Measurements from ENCODE around the gene NUP107.
"Not testable (repeated sequence)": the region's sequence is repeated elsewhere in the genome, so short reads cannot be mapped to it uniquely, and the experiment has no call there.

The NUP107 gene

DNA sequence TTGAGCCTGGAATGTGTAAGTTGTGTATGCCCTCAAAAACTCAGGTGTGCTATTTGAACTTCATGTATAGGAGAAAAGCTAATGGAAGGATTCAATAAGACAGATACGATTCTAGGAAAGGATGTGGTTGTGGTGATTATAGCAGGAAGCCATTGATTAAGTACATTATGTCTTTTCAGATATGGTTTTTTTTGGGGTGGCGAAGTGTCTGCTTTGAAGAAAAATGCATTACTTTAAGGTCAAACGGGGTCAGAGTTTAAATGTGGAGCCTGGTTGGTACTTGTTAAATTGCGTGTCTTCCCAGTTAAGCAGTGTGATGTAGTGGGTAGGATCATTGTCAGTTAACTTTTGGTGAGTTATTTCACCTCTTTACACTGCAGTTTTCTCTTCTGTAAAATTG is 13.0 kb upstream of the NUP107 start:
- Histone ChIP-seq H3K9me3 (ENCODE audit: control insufficient read depth, insufficient read depth, low read length) (no peaks in the 10 kb centered on the region), H4K20me1 (ENCODE audit: control insufficient read depth, insufficient read depth, low read depth, low read length) (no peaks in the 10 kb centered on the region), H3K36me3 (ENCODE audit: control insufficient read depth, low read length) (no peaks in the 10 kb centered on the region), H3K27me3 (ENCODE audit: control insufficient read depth, low read length) (no peaks in the 10 kb centered on the region), H3K79me2 (ENCODE audit: control insufficient read depth, low read length) (no peaks in the 10 kb centered on the region), H3K4me3 (ENCODE audit: low read length) (no peak overlapping the region), H3K27ac (ENCODE audit: low read depth, low read length) (no peak overlapping the region), H3F3A (ENCODE audit: control insufficient read depth, insufficient read depth) (0 out of 2 replicates have a peak, but pooled peaks cover 6% of the 10 kb centered on the region), H3K4me2 (ENCODE audit: low read length) (no peak overlapping the region), H3K4me1 (ENCODE audit: control insufficient read depth, low read length) (peaks cover 10% of the 10 kb centered on the region), H3K9me2 (replicated peaks; ENCODE audit: control insufficient read depth, low read length) (no peaks in the 10 kb centered on the region)
- TF ChIP-seq, protein P1, sequence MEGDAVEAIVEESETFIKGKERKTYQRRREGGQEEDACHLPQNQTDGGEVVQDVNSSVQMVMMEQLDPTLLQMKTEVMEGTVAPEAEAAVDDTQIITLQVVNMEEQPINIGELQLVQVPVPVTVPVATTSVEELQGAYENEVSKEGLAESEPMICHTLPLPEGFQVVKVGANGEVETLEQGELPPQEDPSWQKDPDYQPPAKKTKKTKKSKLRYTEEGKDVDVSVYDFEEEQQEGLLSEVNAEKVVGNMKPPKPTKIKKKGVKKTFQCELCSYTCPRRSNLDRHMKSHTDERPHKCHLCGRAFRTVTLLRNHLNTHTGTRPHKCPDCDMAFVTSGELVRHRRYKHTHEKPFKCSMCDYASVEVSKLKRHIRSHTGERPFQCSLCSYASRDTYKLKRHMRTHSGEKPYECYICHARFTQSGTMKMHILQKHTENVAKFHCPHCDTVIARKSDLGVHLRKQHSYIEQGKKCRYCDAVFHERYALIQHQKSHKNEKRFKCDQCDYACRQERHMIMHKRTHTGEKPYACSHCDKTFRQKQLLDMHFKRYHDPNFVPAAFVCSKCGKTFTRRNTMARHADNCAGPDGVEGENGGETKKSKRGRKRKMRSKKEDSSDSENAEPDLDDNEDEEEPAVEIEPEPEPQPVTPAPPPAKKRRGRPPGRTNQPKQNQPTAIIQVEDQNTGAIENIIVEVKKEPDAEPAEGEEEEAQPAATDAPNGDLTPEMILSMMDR (IDR thresholded peaks at IDR 0.05; ENCODE audit: low read depth, low read length, poor library complexity, severe bottlenecking) = no peak
- TF ChIP-seq EZH2phosphoT487 (IDR thresholded peaks at IDR 0.05; ENCODE audit: borderline replicate concordance, low read length) = no peak

DNA sequence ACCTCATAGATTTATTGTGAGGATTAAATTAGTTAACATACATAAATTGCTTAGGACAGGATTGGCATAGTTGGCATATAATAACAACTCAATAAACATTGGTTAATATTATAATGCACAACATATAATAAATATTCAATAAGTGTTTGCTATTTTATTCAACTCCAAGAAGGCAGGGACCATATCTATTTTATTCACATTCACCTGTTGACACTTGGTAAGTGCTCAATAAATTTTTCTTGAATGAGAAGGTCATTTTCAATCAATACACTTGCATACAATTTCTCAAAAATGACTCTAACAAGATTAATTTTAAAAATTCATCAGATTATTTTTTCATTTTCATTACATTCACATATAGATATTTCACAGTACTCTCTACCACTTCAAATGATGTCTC is 12.4 kb upstream of the NUP107 start:
- Histone ChIP-seq H3K27ac (ENCODE audit: low read depth, low read length) (no peak overlapping the region), H3K4me1 (ENCODE audit: control insufficient read depth, low read length) (peaks cover 10% of the 10 kb centered on the region), H4K20me1 (ENCODE audit: control insufficient read depth, insufficient read depth, low read depth, low read length) (no peaks in the 10 kb centered on the region), H3F3A (ENCODE audit: control insufficient read depth, insufficient read depth) (0 out of 2 replicates have a peak, but pooled peaks cover 6% of the 10 kb centered on the region), H3K9me3 (ENCODE audit: control insufficient read depth, insufficient read depth, low read length) (no peaks in the 10 kb centered on the region), H3K27me3 (ENCODE audit: control insufficient read depth, low read length) (no peaks in the 10 kb centered on the region), H3K4me2 (ENCODE audit: low read length) (no peak overlapping the region), H3K9me2 (replicated peaks; ENCODE audit: control insufficient read depth, low read length) (no peaks in the 10 kb centered on the region), H3K4me3 (ENCODE audit: low read length) (no peak overlapping the region), H3K36me3 (ENCODE audit: control insufficient read depth, low read length) (no peaks in the 10 kb centered on the region), H3K79me2 (ENCODE audit: control insufficient read depth, low read length) (no peaks in the 10 kb centered on the region)
- no peak for TF ChIP-seq EZH2phosphoT487 (IDR thresholded peaks at IDR 0.05; ENCODE audit: borderline replicate concordance, low read length)
- TF ChIP-seq, protein P1 (IDR thresholded peaks at IDR 0.05; ENCODE audit: low read depth, low read length, poor library complexity, severe bottlenecking) = no peak

DNA sequence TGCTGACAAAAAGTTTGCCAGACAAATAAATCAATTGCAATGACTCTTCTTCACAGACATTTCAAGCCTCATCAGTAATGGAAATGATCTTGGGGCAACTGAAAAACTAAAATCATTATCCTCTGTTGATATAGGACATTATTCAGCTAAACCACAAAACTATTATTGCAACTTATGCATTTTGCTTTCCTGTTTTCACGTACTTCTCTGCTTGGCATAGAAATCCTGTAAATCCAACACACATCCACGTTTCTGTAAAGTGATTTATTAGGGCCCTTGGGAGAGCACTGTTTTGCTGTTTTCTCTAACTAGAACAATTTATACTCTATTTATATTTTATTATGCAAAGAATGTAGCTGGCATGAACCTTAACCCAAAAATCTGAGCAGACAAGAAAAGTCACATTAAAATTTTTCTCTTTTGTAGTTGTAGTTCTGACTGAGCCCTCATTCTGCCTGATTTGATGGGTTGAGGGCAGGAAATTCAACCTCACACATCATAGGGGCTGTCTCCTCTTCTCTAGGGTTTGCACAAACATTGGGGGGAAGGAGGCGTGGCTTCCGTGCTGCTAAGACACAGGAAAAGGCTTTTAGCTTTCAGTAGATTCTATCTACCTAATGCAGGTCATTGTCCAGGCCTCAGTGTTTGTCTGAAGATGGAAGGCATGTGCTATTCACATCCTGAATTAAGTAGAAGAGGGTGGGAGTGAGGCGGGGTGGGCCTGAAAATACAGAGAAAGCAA is 11.5 kb upstream of the NUP107 start:
- H3K4me1 ChIP-seq (ENCODE audit: control insufficient read depth, low read length) = peaks cover 10% of the 10 kb centered on the region
- no peaks in the 10 kb centered on the region for H3K36me3 ChIP-seq (ENCODE audit: control insufficient read depth, low read length)
- no peaks in the 10 kb centered on the region for H4K20me1 ChIP-seq (ENCODE audit: control insufficient read depth, insufficient read depth, low read depth, low read length)
- H3K9me2 ChIP-seq (replicated peaks; ENCODE audit: control insufficient read depth, low read length) = no peaks in the 10 kb centered on the region
- no peak for TF ChIP-seq EZH2phosphoT487 (IDR thresholded peaks at IDR 0.05; ENCODE audit: borderline replicate concordance, low read length)
- TF ChIP-seq, protein P1 (IDR thresholded peaks at IDR 0.05; ENCODE audit: low read depth, low read length, poor library complexity, severe bottlenecking) = no peak
- no peak overlapping the region for H3K27ac ChIP-seq (ENCODE audit: low read depth, low read length)
- H3K27me3 ChIP-seq (ENCODE audit: control insufficient read depth, low read length) = no peaks in the 10 kb centered on the region
- H3K9me3 ChIP-seq (ENCODE audit: control insufficient read depth, insufficient read depth, low read length) = no peaks in the 10 kb centered on the region
- H3F3A ChIP-seq (ENCODE audit: control insufficient read depth, insufficient read depth) = 0 out of 2 replicates have a peak, but pooled peaks cover 6% of the 10 kb centered on the region
- H3K4me2 ChIP-seq (ENCODE audit: low read length) = peak overlapping the region; percentile 15
- no peaks in the 10 kb centered on the region for H3K79me2 ChIP-seq (ENCODE audit: control insufficient read depth, low read length)
- no peak overlapping the region for H3K4me3 ChIP-seq (ENCODE audit: low read length)

DNA sequence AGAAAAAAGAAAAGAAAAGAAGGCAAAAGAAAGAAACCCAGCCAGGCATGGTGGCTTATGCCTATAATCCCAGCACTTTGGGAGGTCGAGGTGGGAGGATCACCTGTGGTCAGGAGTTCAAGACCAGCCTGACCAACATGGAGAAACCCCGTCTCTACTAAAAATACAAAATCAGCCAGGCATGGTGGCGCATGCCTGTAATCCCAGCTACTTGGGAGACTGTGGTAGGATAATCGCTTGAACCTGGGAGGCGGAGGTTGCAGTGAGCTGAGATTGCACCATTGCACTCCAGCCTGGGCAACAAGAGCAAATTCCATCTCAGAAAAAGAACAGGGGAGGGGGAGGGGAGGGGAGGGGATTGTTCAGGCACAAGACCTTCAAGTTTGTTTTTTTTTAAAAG is 9.9 kb upstream of the NUP107 start:
- not testable (repeated sequence) for H4K20me1 ChIP-seq (ENCODE audit: control insufficient read depth, insufficient read depth, low read depth, low read length); H3K4me2 ChIP-seq (ENCODE audit: low read length); H3K9me2 ChIP-seq (replicated peaks; ENCODE audit: control insufficient read depth, low read length); H3K79me2 ChIP-seq (ENCODE audit: control insufficient read depth, low read length); H3F3A ChIP-seq (ENCODE audit: control insufficient read depth, insufficient read depth); H3K27ac ChIP-seq (ENCODE audit: low read depth, low read length); H3K4me3 ChIP-seq (ENCODE audit: low read length); H3K27me3 ChIP-seq (ENCODE audit: control insufficient read depth, low read length); H3K9me3 ChIP-seq (ENCODE audit: control insufficient read depth, insufficient read depth, low read length); H3K36me3 ChIP-seq (ENCODE audit: control insufficient read depth, low read length)
- peaks cover 10% of the 10 kb centered on the region for H3K4me1 ChIP-seq (ENCODE audit: control insufficient read depth, low read length)

Data from DOHH2 (cell line).